ENCODE results near the gene SLC1A3. TPM values are rescaled to one million over a fixed set of nuclear protein-coding genes. Genes with fewer than 3 reads are reported as not detected.

Gene SLC1A3
- total RNA-seq, 1 donor from 2014 or later: 8.5 TPM

DNA sequence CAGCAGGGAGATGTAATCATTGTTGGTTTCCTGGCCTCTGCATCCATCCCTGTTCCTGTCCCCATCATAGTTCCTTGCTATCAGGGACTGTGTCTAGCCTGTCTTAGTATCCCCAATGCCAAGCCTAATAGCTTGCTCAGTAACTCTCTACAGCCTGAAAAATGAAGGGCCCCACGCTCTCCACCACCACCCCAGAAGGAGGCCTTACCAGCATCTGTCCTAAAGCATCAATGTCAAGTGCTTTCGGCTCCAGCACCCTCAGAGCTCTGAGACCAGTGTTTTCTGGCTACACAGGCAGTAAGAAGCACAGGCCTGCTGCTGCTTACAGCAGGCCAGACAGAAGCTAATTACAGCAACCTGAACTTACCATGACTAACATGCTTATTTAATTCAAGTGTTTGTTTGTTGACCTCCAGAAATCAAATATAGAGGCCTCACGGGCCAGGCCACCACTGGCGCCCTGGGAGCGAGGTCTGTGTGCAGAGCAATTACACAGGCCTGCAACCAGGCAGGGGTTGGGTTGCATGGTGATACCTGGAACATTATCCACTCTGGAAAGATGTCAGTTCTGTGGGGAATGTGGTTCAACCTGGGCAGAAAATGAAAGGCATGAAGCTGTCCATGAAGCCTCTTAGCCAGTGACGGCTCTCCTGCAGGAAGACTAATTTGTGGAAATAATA, 124.3 kb downstream of the SLC1A3 start:
- H3K27ac Mint-ChIP-seq: no peak overlapping the region
- Histone ChIP-seq H3K27me3 (no peaks in the 10 kb centered on the region), H3K9ac (no peak overlapping the region), H2AFZ (replicated peaks) (no peak overlapping the region), H3K79me2 (ENCODE audit: low read depth) (no peaks in the 10 kb centered on the region), H3K9me3 (ENCODE audit: low read depth) (no peaks in the 10 kb centered on the region), H3K27ac (no peak overlapping the region), H3K4me3 (no peak overlapping the region), H4K20me1 (ENCODE audit: low read depth) (no peaks in the 10 kb centered on the region), H3K4me1 (no peaks in the 10 kb centered on the region), H3K36me3 (no peaks in the 10 kb centered on the region), H3F3A (ENCODE audit: low read depth) (no peaks in the 10 kb centered on the region), H3K4me2 (no peak overlapping the region)
- no peaks in the 10 kb centered on the region for H3K36me3 Mint-ChIP-seq
- H3K4me3 Mint-ChIP-seq: no peak overlapping the region
- no peaks in the 10 kb centered on the region for H3K9me3 Mint-ChIP-seq
- no peak for DNase-seq (ENCODE audit: low spot score)
- H3K27me3 Mint-ChIP-seq (ENCODE audit: insufficient read depth, low read depth): peaks cover 3% of the 10 kb centered on the region
- no peak for TF ChIP-seq CTCF (IDR thresholded peaks at IDR 0.05)
- no peak for TF ChIP-seq EZH2phosphoT487 (IDR thresholded peaks at IDR 0.05)
- no peak for TF ChIP-seq EZH2 (IDR thresholded peaks at IDR 0.05)
- H3K4me1 Mint-ChIP-seq: peaks cover 9% of the 10 kb centered on the region

GRCh38 chr5:36733183-36733582, 126.8 kb downstream of the SLC1A3 start:
- H3K4me1 ChIP-seq: no peaks in the 10 kb centered on the region
- no peak overlapping the region for H3K9ac ChIP-seq
- H3K4me1 Mint-ChIP-seq: peaks cover 9% of the 10 kb centered on the region
- H3K4me3 Mint-ChIP-seq: no peak overlapping the region
- H3K4me2 ChIP-seq: no peak overlapping the region
- no peak overlapping the region for H3K4me3 ChIP-seq
- no peaks in the 10 kb centered on the region for H3K36me3 ChIP-seq
- H3K79me2 ChIP-seq (ENCODE audit: low read depth): no peaks in the 10 kb centered on the region
- no peak overlapping the region for H3K27ac Mint-ChIP-seq
- peaks cover 3% of the 10 kb centered on the region for H3K27me3 Mint-ChIP-seq (ENCODE audit: insufficient read depth, low read depth)
- TF ChIP-seq EZH2 (IDR thresholded peaks at IDR 0.05) (no peak), CTCF (IDR thresholded peaks at IDR 0.05) (no peak), EZH2phosphoT487 (IDR thresholded peaks at IDR 0.05) (no peak)
- H3K27ac ChIP-seq: no peak overlapping the region
- H3K9me3 Mint-ChIP-seq: no peaks in the 10 kb centered on the region
- no peaks in the 10 kb centered on the region for H3K27me3 ChIP-seq
- H3F3A ChIP-seq (ENCODE audit: low read depth): no peaks in the 10 kb centered on the region
- no peak for DNase-seq (ENCODE audit: low spot score)
- no peaks in the 10 kb centered on the region for H3K36me3 Mint-ChIP-seq
- H4K20me1 ChIP-seq (ENCODE audit: low read depth): no peaks in the 10 kb centered on the region
- H2AFZ ChIP-seq (replicated peaks): no peak overlapping the region
- H3K9me3 ChIP-seq (ENCODE audit: low read depth): no peaks in the 10 kb centered on the region

- H3K27ac ChIP-seq: no peak overlapping the region
- TF ChIP-seq CTCF (IDR thresholded peaks at IDR 0.05) (peak; percentile 37), EZH2phosphoT487 (IDR thresholded peaks at IDR 0.05) (no peak)
These were observed 128.0 kb downstream of the SLC1A3 start for GRCh38 chr5:36734422-36734821.

More at GRCh38 chr5:36734422-36734821, 128.0 kb downstream of the SLC1A3 start:
- H3K27me3 Mint-ChIP-seq (ENCODE audit: insufficient read depth, low read depth): peaks cover 7% of the 10 kb centered on the region
- Histone ChIP-seq H3K79me2 (ENCODE audit: low read depth) (no peaks in the 10 kb centered on the region), H3K36me3 (no peaks in the 10 kb centered on the region), H3K4me2 (no peak overlapping the region), H3F3A (ENCODE audit: low read depth) (no peaks in the 10 kb centered on the region), H4K20me1 (ENCODE audit: low read depth) (no peaks in the 10 kb centered on the region), H3K4me1 (no peaks in the 10 kb centered on the region), H3K27me3 (no peaks in the 10 kb centered on the region), H3K9me3 (ENCODE audit: low read depth) (no peaks in the 10 kb centered on the region), H3K9ac (no peak overlapping the region), H2AFZ (replicated peaks) (no peak overlapping the region), H3K4me3 (no peak overlapping the region)
- H3K4me3 Mint-ChIP-seq: no peak overlapping the region
- H3K36me3 Mint-ChIP-seq: no peaks in the 10 kb centered on the region
- peaks cover 9% of the 10 kb centered on the region for H3K4me1 Mint-ChIP-seq
- peak; percentile 34 for DNase-seq (ENCODE audit: low spot score)
- no peaks in the 10 kb centered on the region for H3K9me3 Mint-ChIP-seq
- H3K27ac Mint-ChIP-seq: no peak overlapping the region
